Activated CD4-positive, alpha-beta T cell treated with anti-CD3 and anti-CD28 coated beads, Interleukin-2, Interleukin-6, amounts not matched to agents 100 ng/mL and 50 ng/mL, durations not matched to agents 16 hours and 8 hours (primary cell): ENCODE data around the gene RHBDL3.
"Not testable (repeated sequence)": the region's sequence is repeated elsewhere in the genome, so short reads cannot be mapped to it uniquely, and the experiment has no call there.

Experiments
- DNase-seq: peaks from one replicate; pipeline ENCODE4 v3.0.0-alpha.2; 2020

The RHBDL3 gene, protein sequence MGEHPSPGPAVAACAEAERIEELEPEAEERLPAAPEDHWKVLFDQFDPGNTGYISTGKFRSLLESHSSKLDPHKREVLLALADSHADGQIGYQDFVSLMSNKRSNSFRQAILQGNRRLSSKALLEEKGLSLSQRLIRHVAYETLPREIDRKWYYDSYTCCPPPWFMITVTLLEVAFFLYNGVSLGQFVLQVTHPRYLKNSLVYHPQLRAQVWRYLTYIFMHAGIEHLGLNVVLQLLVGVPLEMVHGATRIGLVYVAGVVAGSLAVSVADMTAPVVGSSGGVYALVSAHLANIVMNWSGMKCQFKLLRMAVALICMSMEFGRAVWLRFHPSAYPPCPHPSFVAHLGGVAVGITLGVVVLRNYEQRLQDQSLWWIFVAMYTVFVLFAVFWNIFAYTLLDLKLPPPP

GRCh38 chr17:32265192-32265923 is at the start of gene RHBDL3:
Gene RHBDL3 (plus strand): TSS chr17:32265832. CDS start chr17:32266190, 358 bp downstream.
- DNase-seq: peak; percentile 10

DNA sequence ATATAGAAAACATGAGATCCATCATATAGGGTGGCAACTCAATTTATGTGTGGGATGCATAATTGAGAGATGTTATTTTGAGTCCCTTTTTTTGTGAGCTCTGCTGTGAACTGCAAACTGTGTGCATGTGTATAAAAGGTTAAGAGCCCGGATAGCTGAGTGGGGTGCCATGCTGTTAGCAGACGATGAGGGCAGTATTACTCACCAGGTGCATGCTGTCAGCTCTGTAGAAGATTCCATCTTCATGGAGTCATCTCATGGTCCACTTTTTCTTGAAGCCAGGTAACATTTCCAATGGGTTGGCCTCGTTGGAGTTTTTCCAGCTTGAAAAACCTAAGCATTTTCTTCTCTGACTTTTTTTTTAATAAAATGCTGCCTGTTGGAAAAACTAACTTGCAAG is 43.0 kb upstream of the RHBDL3 start:
- no peak for DNase-seq

DNA sequence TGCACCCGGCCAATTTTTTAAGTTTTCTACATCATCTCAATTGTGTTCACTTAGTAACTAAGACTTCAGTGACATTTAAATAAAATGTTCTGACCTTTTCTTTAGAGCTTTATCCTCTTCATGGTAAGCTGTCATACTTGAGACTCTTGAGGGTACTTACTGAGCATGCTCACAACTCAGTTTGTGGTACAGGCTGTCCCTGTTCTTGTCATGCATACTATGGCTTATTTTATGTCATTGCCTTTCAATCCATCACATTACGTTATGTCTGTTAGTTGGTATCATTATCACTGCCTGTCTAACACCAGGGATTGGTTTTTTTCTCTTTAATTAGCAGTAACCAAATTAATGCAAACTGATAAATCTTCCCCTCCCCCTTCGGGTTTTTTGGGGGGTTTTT is 41.9 kb upstream of the RHBDL3 start:
- peak; percentile 15 for DNase-seq

DNA sequence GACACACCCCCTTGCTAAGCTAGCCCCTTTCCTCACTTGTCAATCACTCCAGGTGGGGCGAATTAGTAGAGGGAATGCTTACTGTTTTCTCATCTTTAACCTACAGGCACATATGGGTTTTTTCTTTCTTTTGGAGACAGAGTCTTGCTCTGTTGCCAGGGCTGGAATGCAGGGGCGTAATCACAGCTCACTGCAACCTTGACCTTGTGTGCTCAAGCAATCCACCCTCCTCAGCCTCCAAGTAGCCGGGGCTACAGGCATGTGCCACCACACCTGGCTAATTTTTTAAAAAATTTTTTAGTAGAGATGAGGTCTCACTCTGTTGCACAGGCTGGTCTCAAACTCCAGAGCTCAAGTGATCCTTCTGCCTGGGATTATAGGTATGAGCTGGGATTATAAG is 38.7 kb upstream of the RHBDL3 start:
- no peak for DNase-seq

GRCh38 chr17:32227910-32228309 is 37.7 kb upstream of the RHBDL3 start:
- no peak for DNase-seq

DNA sequence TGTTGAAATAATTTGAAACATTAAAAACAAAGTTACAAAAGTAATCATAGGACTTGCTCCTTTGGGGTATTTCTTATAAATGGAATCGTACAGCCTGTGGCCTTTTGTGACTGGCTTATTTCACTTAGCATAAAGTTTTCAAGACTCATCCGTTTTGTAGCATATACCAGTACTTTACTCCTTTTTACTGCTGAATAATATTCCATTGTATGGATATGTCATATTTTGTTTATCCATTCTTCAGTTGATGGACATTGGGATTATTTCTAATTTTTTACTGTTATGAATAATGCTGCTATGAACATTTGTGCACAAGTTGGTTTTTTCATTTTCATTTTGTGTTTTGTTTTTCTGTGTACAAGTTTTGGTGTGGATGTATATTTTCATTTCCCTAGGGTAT is 30.0 kb upstream of the RHBDL3 start:
- no peak for DNase-seq

DNA sequence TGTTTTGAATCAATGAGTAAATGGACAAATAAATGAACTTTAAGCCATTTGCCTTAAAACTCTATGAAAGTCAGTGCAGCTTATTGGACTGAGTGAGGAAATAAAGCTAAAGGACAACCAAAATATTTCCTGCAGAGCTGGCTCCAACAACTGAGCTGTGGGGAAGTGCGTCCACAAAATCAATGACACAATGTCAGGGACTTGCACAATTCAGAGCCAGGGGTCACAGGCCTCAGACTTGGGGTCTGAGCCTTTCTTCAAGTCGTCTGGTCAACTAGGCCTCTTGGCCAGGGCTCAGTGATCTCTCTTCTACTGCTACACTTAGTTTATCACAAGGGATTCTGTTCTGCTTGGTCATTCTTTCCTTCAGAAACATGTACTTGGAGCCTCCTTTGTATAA is 26.2 kb upstream of the RHBDL3 start:
- DNase-seq: no peak

GRCh38 chr17:32240750-32241149 is 24.9 kb upstream of the RHBDL3 start:
- no peak for DNase-seq

DNA sequence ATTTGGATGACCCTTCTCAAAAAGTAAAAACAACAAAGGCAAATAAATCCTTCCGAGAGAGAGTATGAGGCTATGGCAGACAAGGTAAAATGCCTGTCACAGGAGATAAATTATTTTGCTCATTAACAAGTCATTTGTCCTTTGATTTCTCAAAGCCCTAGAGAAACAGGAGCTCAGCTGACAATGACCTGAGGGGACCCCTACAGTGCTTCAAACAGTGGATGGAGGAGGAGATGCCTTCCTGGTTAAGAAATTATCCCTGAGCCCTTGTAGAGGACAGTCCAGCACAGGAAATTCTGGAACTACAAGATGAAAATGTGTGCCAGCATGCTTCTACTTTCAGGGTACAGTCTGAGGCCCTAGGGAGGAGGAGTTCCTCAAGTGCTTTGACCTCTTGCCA is 24.0 kb upstream of the RHBDL3 start:
- no peak for DNase-seq

DNA sequence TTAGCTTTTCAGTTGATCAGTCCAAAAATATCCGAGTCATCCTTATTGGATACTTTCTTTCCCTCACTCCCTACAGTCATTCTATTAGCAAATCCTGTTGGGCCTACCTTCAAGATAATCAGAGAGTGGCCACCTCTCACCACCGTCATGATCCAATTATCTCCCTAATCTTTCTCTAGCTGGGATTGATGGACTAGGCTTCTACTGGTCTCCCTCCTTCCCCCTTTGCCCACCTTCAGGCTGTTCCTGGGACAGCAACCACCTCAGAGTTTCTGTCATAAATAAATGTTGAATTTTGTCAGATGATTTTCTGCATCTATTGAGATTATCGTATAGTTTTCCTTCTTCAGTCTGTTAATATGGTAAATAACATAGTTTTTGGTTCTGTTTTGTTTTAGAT is 16.2 kb upstream of the RHBDL3 start:
- DNase-seq: no peak

- peak; percentile 85 for DNase-seq
These were observed 12.5 kb upstream of the RHBDL3 start for GRCh38 chr17:32253117-32253611.

DNA sequence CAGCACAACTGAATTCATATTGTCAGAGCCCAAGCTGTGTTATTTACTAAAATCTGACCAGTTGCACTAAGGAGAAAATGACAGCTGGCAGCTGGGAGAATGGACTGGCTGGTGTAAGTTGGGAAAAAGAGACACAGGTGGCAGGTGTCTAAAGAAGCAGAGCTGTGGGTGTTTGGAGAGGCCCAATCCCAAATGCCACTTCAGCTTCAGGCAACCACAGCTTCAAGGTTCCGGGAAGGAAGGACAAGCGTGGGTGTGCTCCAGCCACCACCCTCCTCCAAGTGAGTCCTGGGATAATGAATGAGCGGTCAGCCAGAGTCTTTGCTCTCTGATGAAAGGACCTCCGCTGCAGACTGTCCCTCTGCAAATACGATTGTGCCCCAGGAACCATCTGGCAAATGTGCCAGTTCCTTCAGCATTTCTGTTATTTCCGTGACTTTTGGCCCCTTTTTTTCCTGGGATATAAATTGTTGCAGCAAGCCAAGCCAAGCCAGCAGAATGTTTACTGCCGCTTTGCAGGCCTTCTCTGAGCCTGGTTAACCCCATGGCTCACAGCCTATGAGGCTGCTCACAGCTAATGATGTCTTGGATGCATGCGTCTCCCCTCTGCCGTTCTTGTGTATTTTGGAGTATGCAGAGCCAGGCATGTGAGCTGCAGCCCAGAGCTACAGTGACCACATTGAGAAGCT is 9.5 kb upstream of the RHBDL3 start:
- no peak for DNase-seq

- no peak for DNase-seq
These were observed 9.0 kb upstream of the RHBDL3 start for GRCh38 chr17:32256701-32257019.

GRCh38 chr17:32258383-32259140 is 7.1 kb upstream of the RHBDL3 start:
- DNase-seq: no peak

DNA sequence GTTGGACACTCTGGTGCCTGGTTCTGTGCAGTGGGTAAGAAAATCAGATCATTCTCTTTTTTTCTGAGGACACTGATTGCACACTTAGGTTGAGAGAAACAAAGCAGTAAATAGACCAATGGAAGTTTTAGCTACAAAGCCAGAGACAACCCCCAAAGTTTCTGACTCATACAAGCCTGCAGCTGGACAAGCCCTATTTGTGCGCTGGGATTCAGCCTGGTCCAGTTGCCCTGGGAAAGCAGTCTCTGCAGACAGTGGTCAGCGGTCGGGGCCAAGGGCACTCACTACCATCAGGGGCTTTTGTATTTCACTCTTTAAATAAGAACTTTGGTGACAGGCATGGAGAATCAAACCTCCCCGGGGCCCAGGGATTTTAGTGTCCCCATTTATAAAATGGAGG is 6.0 kb upstream of the RHBDL3 start:
- DNase-seq: no peak

DNA sequence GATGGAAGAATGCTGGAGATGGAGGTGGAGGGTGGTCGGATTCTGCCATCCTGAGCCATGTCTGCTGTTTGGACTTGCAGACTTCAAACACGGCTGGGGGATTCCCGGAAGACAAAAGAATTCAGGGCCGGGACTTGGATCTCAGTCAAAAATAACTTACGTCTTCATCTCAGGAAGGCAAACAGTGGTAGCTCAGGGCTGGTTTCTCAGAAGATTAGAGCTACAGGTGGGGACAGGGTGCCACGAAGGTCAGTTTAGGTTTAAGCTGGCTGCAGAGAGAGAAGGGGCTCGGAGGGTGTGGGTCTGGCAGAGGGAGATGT is 4.3 kb upstream of the RHBDL3 start:
- no peak for DNase-seq

DNA sequence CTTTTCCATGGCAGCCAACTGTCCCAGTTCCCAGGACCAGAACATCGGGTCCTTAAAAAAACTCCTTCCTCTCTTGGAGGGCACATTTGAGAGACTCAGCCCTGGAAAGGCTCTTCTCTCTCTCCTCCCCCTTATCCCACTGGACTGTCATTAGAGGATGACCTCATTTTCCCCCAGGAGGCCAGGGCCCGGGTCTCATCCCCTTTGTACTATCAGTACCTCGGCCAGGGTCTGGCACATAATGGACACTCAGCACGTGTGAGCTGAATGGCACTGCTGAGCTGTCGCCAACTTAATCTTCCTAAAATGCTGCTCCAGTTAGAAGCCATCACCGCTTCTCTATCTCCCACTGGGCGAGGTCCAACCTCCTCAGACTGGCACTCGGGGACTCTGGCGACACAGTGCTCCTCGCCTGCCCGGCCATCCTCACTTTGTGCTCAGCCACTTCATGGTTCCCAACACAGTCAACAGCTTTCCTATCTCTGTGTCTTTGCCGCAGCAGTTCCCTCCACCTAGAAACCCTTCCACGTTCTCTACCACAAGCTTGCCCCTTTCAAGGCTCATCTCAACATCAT is 3.6 kb upstream of the RHBDL3 start:
- DNase-seq: no peak

- DNase-seq: not testable (repeated sequence)
These were observed 2.1 kb upstream of the RHBDL3 start for GRCh38 chr17:32263515-32263914.

DNA sequence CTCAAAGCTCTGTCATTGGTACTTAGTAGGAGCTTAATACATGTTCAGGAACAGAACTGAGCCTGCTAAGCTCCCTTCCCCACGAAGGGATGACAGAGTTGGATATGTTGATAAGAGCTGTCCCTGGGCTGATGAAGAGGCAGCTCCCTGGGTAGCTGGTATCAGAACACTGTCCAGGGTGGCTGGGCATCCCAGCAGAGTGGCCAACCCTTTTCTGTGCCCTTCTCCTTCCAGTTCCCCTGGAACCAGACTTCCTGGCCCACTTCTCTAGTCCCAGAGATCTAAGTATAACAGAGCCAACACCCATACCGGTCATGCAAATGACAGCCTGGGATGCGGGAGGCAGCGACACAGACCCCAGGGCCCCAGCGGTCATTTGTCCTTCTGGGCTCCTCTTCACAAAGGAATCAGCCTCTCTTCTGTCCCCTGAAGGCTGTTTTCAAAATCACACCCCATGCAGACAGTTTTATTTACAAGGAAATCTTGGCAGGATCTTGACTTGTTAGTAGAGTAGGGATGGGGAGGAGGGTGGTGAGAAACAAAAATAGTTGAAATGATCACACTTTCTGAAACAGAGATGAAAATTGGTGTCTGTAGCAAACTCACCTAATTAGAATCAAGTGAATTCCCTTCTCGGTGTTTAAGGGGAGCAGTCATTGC is 1.4 kb upstream of the RHBDL3 start:
- DNase-seq: no peak

- DNase-seq: no peak
These were observed 825 bp upstream of the RHBDL3 start for GRCh38 chr17:32264823-32265191.

DNA sequence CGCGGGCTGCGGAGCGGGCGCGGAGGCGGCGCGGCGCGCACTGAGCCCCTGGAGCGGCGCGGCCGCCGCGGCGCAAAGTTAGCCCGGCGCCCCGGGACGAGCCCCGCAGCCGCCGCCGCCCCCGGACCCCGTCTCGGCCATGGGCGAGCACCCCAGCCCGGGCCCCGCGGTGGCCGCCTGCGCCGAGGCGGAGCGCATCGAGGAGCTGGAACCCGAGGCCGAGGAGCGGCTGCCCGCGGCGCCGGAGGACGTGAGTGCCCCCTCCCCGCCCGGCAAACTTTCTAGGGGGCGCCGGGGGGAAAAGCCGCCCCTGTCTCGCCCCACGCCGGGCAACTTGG is 388 bp downstream of the RHBDL3 start:
- no peak for DNase-seq
